ENCODE results near the gene GABARAPL2.

GRCh38 chr16:75552951-75553350 lies 13.2 kb upstream of the GABARAPL2 start:
- TF ChIP-seq CTCF (IDR thresholded peaks at IDR 0.05): no peak
- no peak for TF ChIP-seq POLR2A (IDR thresholded peaks at IDR 0.05)
- no peak for TF ChIP-seq EP300 (IDR thresholded peaks at IDR 0.05)

All from ovary (tissue), 3 donors.